Psoas muscle (tissue), 8 donors: ENCODE results near the gene FAM227A. TPM values are rescaled to one million over a fixed set of nuclear protein-coding genes. Genes with fewer than 3 reads are reported as not detected.
A peak's percentile ranks its signal among the peaks of the same experiment; 100 is the strongest.

ENCODE experiments used
- ATAC-seq, 4 donors: fragments of 200-7000 bp; cut with Tn5 transposase; one replicate each; pipeline ENCODE4 v1.9.1; 2020; ENCODE audit warnings: moderate library complexity in 3 of 4, mild to moderate bottlenecking in 2 of 4
- DNase-seq, 2 donors: peaks; one replicate each; pipeline ENCODE4 v3.0.0-alpha.2; 2020
- H3K27ac ChIP-seq: fragments of 200-600 bp; one replicate; pipeline ENCODE4 v1.8.0; 2022
- H3K27me3 ChIP-seq, 3 donors: fragments of 200-600 bp in 1 of 3; one replicate each; pipeline versions ENCODE4 v1.6.1 to v1.8.0; 2013 to 2022; ENCODE audit warnings: low read length in 2 of 3, mild to moderate bottlenecking in 2 of 3, moderate library complexity in 1 of 3; ENCODE audit not compliant: insufficient read depth in 3 of 3
- H3K36me3 ChIP-seq, 2 donors: fragments of 200-600 bp in 1 of 2; one replicate each; pipeline versions ENCODE4 v1.6.1 to v1.8.0; 2013 to 2022; ENCODE audit warnings: low read depth in 1 of 2, mild to moderate bottlenecking in 1 of 2, moderate library complexity in 1 of 2; ENCODE audit not compliant: insufficient read depth in 1 of 2
- H3K4me1 ChIP-seq: fragments of 200-600 bp; one replicate; pipeline ENCODE4 v1.8.0; 2022
- H3K4me3 ChIP-seq: fragments of 200-600 bp; one replicate; pipeline ENCODE4 v1.8.0; 2022; ENCODE audit warnings: mild to moderate bottlenecking
- H3K9me3 ChIP-seq: fragments of 200-600 bp; one replicate; pipeline ENCODE4 v1.8.0; 2022
- CTCF ChIP-seq: fragments of 200-600 bp; IDR thresholded peaks from one replicate; pipeline ENCODE4 v1.8.0; 2022; ENCODE audit warnings: antibody characterized with exemption
- WGBS, 3 donors: extraction: QIAGEN DNeasy Blood & Tissue Kit; methylation state at CpG; one replicate each; pipeline versions ENCODE4 v1.1.6 to v1.1.7; 2013; 5-methylcytosine and 5-hydroxymethylcytosine counted together
- intact Hi-C, 2 donors: fragments of 100-400 bp; cut with DNase I; formaldehyde crosslinking; loops; one replicate each; pipeline versions ENCODE4 v1.11.0 to v1.14.2; 2022
- polyA plus RNA-seq, 3 donors: library from polyadenylated mRNA; stranded (reverse); fragments of 200-250 nt; gene quantifications; one replicate each; pipeline ENCODE4 v1.2.3, GENCODE V29; 2013
- total RNA-seq, 4 donors: library from RNA; stranded (reverse); fragmentation: NEBNext Ultra II Directional in 2 of 4; extraction: Animal tissue kit (Norgen Biotek cat#: 25700) in 2 of 4; gene quantifications; one replicate each; pipeline versions ENCODE4 v1.2.1 to v1.2.4, GENCODE V29; 2021 to 2023
- donor health status: healthy with polysubstance abuse.
- donor health status: DM: no; HTN: no; CAD: no; lungs with moderate emphysema.
- donor health status: Bipolar disorder and iron deficiency.
- donor health status: healthy.
- donor health status: DM: yes; HTN: yes; CAD: no.
- donor health status: DM: no; HTN: no; CAD: no.
- donor health status: DM: no; HTN: no; CAD: no.
- donor health status: DM: yes; HTN: yes; CAD: no.

The FAM227A gene
- total and polyA plus RNA-seq, 7 donors, result 0.03 to 0.34 (median 0.18) TPM

- intact Hi-C loops, result loop anchor here in 1 of 2 donors (5.0 kb wide), 1 partner anchor 63 kb away; no protein-coding TSS in a partner anchor
- 41 to 66% (median 52%) methylated on average over 4 of the region's 4 CpGs for WGBS, 3 donors
- ATAC-seq (peak; percentile 77 to 89 (median 88)), DNase-seq (no peak)
- Histone ChIP-seq H3K36me3 (no peaks in the 10 kb centered on the region), H3K27ac (peak overlapping the region; percentile 73), H3K4me1 (no peaks in the 10 kb centered on the region), H3K4me3 (no peak overlapping the region), H3K27me3 (no peaks in the 10 kb centered on the region), H3K9me3 (no peaks in the 10 kb centered on the region)
- TF ChIP-seq CTCF, result no peak
Measured at GRCh38 chr22:38614332-38615063, 41.7 kb downstream of the FAM227A start.

GRCh38 chr22:38613588-38613987 lies 42.6 kb downstream of the FAM227A start:
- 92 to 96% (median 95%) methylated on average over 4 of the region's 4 CpGs for WGBS, 3 donors
- no peak for ATAC-seq
- no peak overlapping the region for H3K4me3 ChIP-seq
- H3K36me3 ChIP-seq, result no peaks in the 10 kb centered on the region
- H3K27ac ChIP-seq, result peak overlapping the region; percentile 73
- intact Hi-C loops, result loop anchor here in 1 of 2 donors (5.0 kb wide), 1 partner anchor 64 kb away; no protein-coding TSS in a partner anchor
- no peak for DNase-seq
- H3K4me1 ChIP-seq, result no peaks in the 10 kb centered on the region
- no peaks in the 10 kb centered on the region for H3K27me3 ChIP-seq
- no peak for TF ChIP-seq CTCF
- H3K9me3 ChIP-seq, result no peaks in the 10 kb centered on the region

DNA sequence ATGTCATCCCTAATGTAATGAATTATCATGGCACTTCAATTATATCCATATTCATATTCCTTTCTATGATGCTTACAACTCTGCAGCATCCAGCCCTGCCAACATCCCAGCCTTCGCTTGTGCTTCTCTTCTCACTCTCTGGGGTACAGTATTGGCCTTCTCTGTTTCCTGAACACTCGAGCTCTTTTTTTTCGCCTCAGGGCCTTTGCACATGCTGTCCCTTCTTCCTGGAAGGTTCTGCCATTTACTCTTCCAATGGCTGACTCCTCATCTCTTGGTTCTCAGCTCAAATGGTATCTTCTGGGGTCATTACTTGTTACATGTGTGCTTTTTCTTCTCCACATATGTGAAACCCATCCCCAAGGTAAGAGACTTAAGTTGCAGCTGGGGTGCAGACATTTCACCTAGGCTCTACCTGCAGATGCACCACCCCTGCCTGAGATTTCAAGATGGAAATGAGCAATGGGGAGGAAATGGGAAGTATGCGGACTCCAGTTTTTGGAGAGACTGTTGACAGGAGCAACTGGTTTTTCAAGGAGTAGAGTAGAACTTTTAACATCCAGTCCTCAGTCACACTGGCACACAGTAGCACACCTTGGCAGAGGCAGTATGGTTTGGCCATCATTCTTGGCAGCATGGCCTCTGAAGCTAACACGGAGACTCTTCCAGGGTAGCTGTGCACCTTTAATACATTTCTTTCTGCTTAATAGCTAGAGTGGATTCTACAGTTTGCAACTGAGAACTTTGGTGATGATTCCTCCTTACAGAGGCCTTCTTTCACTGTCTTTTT lies 43.8 kb downstream of the FAM227A start:
- H3K27ac ChIP-seq, result no peak overlapping the region
- no peak for DNase-seq
- 76 to 79% (median 78%) methylated on average over 5 of the region's 5 CpGs for WGBS, 3 donors

DNA sequence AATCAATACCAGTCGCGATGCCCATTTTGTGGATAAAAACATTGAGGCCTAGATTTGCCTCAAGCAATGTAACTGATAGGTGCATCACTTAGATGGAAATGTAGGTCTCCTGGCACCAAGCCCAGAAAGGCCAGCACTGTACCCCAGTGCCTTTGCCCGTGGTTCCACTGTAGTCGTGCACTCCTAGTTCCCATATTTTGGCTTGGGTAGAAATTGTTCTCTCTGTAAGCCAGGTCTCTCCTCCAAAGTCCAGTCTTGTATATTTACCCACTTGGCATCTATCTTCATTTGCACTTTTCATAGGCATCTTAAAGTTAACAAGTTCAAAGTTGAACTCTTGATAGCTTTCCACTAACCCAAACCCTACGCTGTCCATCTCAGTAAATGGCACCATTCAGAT lies 44.6 kb downstream of the FAM227A start:
- no peak for ATAC-seq
- no peak for TF ChIP-seq CTCF
- Histone ChIP-seq H3K36me3 (no peaks in the 10 kb centered on the region), H3K9me3 (no peaks in the 10 kb centered on the region), H3K27me3 (no peaks in the 10 kb centered on the region), H3K4me1 (peaks cover 5% of the 10 kb centered on the region), H3K4me3 (no peak overlapping the region), H3K27ac (no peak overlapping the region)
- intact Hi-C loops, result loop anchor here in 1 of 2 donors (5.0 kb wide), 1 partner anchor 66 kb away; no protein-coding TSS in a partner anchor
- no peak for DNase-seq
- WGBS, 3 donors, result 93 to 98% (median 95%) methylated on average over 5 of the region's 5 CpGs

More for the DNA sequence above, 43.8 kb downstream of the FAM227A start:
- ATAC-seq, result peak in 2 of 4 donors; percentile 53 to 56
- H3K9me3 ChIP-seq, result no peaks in the 10 kb centered on the region
- intact Hi-C loops, result loop anchor here in 1 of 2 donors (5.0 kb wide), 1 partner anchor 65 kb away; no protein-coding TSS in a partner anchor
- no peaks in the 10 kb centered on the region for H3K27me3 ChIP-seq
- H3K4me1 ChIP-seq, result no peaks in the 10 kb centered on the region
- no peak for TF ChIP-seq CTCF
- no peaks in the 10 kb centered on the region for H3K36me3 ChIP-seq
- H3K4me3 ChIP-seq, result no peak overlapping the region
